Body of pancreas (tissue), 4 donors: Measurements from ENCODE around the gene ZNF146. TPM values are rescaled to one million over a fixed set of nuclear protein-coding genes. Genes with fewer than 3 reads are reported as not detected.

ENCODE experiments used
- ATAC-seq: fragments of 150-250 bp; one replicate; pipeline ENCODE4 v1.9.1; 2016
- DNase-seq, 4 donors: peaks; one replicate each; pipeline ENCODE4 v3.0.0-alpha.2; 2019
- H3K27ac ChIP-seq, 4 donors: fragments of 200-600 bp; sonication (generic); 1 replicate in 3 of 4; 2 replicates in 1 of 4; pipeline versions ENCODE4 v1.5.1 to v1.6.1; 2016 to 2019; ENCODE audit warnings: mild to moderate bottlenecking in 1 of 4, mixed read lengths in 1 of 4, moderate library complexity in 1 of 4
- H3K27me3 ChIP-seq, 2 donors: fragments of 200-600 bp; sonication (generic); one replicate each; pipeline ENCODE4 v1.6.0; 2016; ENCODE audit warnings: mild to moderate bottlenecking in 1 of 2
- H3K36me3 ChIP-seq, 2 donors: fragments of 200-600 bp; sonication (generic); replicated peaks in 1 of 2; 2 replicates each; pipeline ENCODE4 v1.5.1; 2016; ENCODE audit warnings: low read depth in 2 of 2; ENCODE audit not compliant: insufficient read depth in 1 of 2
- H3K4me1 ChIP-seq: fragments of 200-600 bp; sonication (generic); one replicate; pipeline ENCODE4 v1.6.0; 2016
- H3K4me3 ChIP-seq, 2 donors: fragments of 200-600 bp; sonication (generic); 1 replicate in 1 of 2; 2 replicates in 1 of 2; pipeline ENCODE4 v1.5.1; 2016 to 2019
- H3K9me3 ChIP-seq, 3 donors: fragments of 200-600 bp; sonication (generic); 1 replicate in 2 of 3; 2 replicates in 1 of 3; pipeline ENCODE4 v1.5.1; 2016
- CTCF ChIP-seq, 7 experiments: fragments of 450-650 bp in 4 of 7; fragments of 200-600 bp in 3 of 7; sonication (generic) in 3 of 7; IDR thresholded peaks; one replicate each; pipeline ENCODE4 v1.5.1; 2016 to 2019; ENCODE audit warnings: antibody characterized with exemption in 7 of 7
- POLR2A ChIP-seq, 3 donors: fragments of 450-650 bp; IDR thresholded peaks; one replicate each; pipeline ENCODE4 v1.6.1; 2016; ENCODE audit warnings: antibody characterized with exemption in 3 of 3, mild to moderate bottlenecking in 2 of 3
- WGBS, 2 donors: methylation state at CpG; one replicate each; pipeline ENCODE4 v1.1.5; 2017; 5-methylcytosine and 5-hydroxymethylcytosine counted together
- intact Hi-C: fragments of 100-400 bp; cut with DNase I; formaldehyde crosslinking; loops from one replicate; pipeline ENCODE4 v1.15.1; 2023
- total RNA-seq, 2 donors: library from RNA; depleted of rRNA; stranded (reverse); fragments of >200 nt; gene quantifications; one replicate each; pipeline ENCODE4 v1.1.0, GENCODE V29; 2016

ZNF146 gene
- total RNA-seq, 2 donors from 2014 or later, result 23.7 to 38.7 TPM

- peak in 1 of 4 donors; percentile 26 for DNase-seq
- no peak for ATAC-seq
- Histone ChIP-seq H3K9me3 (peaks cover 0 to 5% (median 0%) of the 10 kb centered on the region in 3 donors), H3K4me3 (no peak overlapping the region), H3K27me3 (no peaks in the 10 kb centered on the region), H3K27ac (no peak overlapping the region), H3K36me3 (no peaks in the 10 kb centered on the region), H3K4me1 (no peaks in the 10 kb centered on the region)
- TF ChIP-seq CTCF (IDR thresholded peaks at IDR 0.05) (no peak), POLR2A (IDR thresholded peaks at IDR 0.05) (no peak)
- intact Hi-C loops, result no loop called here
- 4% methylated on average over 63 of the region's 63 CpGs; no CpG with 5 or more reads in 1 of the 2 donors for WGBS, 2 donors
These were observed 30.5 kb downstream of the ZNF146 start for GRCh38 chr19:36245210-36246005.

- Histone ChIP-seq H3K4me3 (no peak overlapping the region), H3K9me3 (peaks cover 0 to 5% (median 0%) of the 10 kb centered on the region in 3 donors), H3K36me3 (no peaks in the 10 kb centered on the region), H3K27me3 (no peaks in the 10 kb centered on the region), H3K27ac (no peak overlapping the region), H3K4me1 (no peaks in the 10 kb centered on the region)
- DNase-seq, result no peak
- TF ChIP-seq POLR2A (IDR thresholded peaks at IDR 0.05), result no peak
- TF ChIP-seq CTCF (IDR thresholded peaks at IDR 0.05), result no peak
- WGBS, 2 donors, result 25 to 37% methylated on average over 24 to 29 of the region's 29 CpGs
- ATAC-seq, result no peak
- intact Hi-C loops, result no loop called here
These were observed 31.1 kb downstream of the ZNF146 start for GRCh38 chr19:36246006-36246481.

GRCh38 chr19:36252047-36252446 lies 37.1 kb downstream of the ZNF146 start:
- ATAC-seq, result no peak
- WGBS, 2 donors, result 53 to 59% methylated on average over 1 of the region's 1 CpG
- intact Hi-C loops, result no loop called here
- H3K4me3 ChIP-seq, result no peak overlapping the region
- H3K9me3 ChIP-seq, result no peaks in the 10 kb centered on the region
- H3K27me3 ChIP-seq, result no peaks in the 10 kb centered on the region
- no peak for TF ChIP-seq POLR2A (IDR thresholded peaks at IDR 0.05)
- no peak for TF ChIP-seq CTCF (IDR thresholded peaks at IDR 0.05)
- no peak for DNase-seq
- no peaks in the 10 kb centered on the region for H3K4me1 ChIP-seq
- no peaks in the 10 kb centered on the region for H3K36me3 ChIP-seq
- H3K27ac ChIP-seq, result no peak overlapping the region

DNA sequence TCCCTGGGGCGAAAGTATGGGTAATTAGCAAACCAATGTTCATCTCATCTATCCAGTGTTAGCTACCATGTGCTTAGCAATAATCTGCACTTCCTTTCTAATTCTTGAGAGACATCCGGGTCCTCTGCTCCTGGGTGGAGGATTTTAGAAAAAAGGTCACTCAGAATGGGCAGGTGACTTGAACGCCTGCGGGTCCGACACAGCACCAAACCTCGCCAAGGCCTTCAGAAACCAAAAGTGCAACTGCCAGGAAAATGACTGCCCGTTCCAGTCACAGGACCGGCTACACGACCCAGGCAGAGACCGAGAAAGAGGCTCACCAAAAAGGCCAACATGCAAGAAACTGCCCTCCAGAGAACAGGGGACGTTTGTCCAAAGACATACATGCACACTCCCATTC lies 39.9 kb downstream of the ZNF146 start:
- Histone ChIP-seq H3K27ac (no peak overlapping the region), H3K4me3 (no peak overlapping the region), H3K9me3 (no peaks in the 10 kb centered on the region), H3K36me3 (no peaks in the 10 kb centered on the region), H3K4me1 (no peaks in the 10 kb centered on the region), H3K27me3 (no peaks in the 10 kb centered on the region)
- TF ChIP-seq POLR2A (IDR thresholded peaks at IDR 0.05) (no peak), CTCF (IDR thresholded peaks at IDR 0.05) (no peak)
- intact Hi-C loops, result no loop called here
- no peak for DNase-seq
- WGBS, 2 donors, result 86 to 91% methylated on average over 9 to 11 of the region's 11 CpGs
- ATAC-seq, result no peak

- no peaks in the 10 kb centered on the region for H3K9me3 ChIP-seq
- TF ChIP-seq CTCF (IDR thresholded peaks at IDR 0.05), result no peak
- no peak for TF ChIP-seq POLR2A (IDR thresholded peaks at IDR 0.05)
- 95% methylated on average over 15 to 28 of the region's 28 CpGs for WGBS, 2 donors
- no peak overlapping the region for H3K4me3 ChIP-seq
- intact Hi-C loops, result no loop called here
- H3K36me3 ChIP-seq, result no peaks in the 10 kb centered on the region
- no peaks in the 10 kb centered on the region for H3K4me1 ChIP-seq
- no peak overlapping the region for H3K27ac ChIP-seq
- DNase-seq (no peak), ATAC-seq (no peak)
- no peaks in the 10 kb centered on the region for H3K27me3 ChIP-seq
These were observed 40.4 kb downstream of the ZNF146 start for GRCh38 chr19:36255316-36255715.
